Measurements from ENCODE around the gene PDS5B.

The PDS5B gene

DNA sequence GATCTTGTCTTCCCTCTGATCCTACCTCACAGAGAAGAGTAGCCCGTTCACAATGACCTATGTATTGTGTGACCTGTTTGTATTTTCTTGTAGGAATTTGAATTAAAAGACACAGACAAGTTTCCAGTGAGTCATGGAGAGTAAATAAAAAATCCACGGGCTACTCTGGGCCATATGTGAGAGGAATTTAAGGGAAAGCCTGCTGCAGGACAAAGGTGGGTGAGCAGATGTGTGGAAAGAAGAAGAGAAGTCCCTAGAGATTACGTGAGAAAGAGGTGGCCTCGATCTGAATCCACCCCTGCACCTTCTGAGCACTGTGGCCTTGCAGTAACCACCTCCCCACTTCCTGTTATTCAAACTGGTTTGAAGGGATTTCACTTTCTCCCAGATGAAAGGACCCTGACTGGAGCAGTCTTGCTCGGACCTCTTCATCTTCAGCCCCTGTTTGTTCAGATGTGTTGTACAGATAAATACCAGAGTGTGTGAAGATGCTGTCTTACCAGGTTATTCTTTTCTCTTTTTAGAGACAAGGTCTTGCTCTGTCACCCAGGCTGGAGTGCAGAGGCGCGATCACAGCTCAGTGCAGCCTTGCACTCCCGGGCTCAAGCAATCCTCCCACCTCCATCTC, 205.4 kb downstream of the PDS5B start:
- Histone ChIP-seq H3K4me1 (no peaks in the 10 kb centered on the region), H3K27me3 (no peaks in the 10 kb centered on the region)
- intact Hi-C loops (cut with DNase I; ENCODE audit: low total_unique reads), result no loop called here

DNA sequence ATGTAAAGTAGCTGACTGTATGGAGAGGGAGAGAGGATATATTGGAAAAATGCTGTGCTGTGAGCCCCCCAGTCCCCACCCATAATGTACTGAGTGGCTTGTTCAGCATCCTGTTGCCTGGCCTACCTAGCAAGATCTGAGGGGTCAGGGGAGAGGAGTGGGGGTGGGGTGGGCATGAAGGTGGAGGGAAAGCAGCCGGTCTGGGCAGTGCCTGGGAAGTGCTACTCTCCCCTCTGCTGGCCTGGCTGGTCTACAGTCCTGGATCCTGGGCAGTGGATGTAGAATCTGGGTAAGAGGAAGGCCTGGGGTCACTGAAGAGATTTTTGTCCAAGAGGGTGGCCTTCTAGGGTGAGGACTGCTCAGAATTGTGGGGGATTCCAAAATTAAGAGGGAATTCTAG, 210.5 kb downstream of the PDS5B start:
- intact Hi-C loops (cut with DNase I; ENCODE audit: low total_unique reads), result no loop called here

More for the DNA sequence above, 205.4 kb downstream of the PDS5B start:
- TF ChIP-seq, protein P1, sequence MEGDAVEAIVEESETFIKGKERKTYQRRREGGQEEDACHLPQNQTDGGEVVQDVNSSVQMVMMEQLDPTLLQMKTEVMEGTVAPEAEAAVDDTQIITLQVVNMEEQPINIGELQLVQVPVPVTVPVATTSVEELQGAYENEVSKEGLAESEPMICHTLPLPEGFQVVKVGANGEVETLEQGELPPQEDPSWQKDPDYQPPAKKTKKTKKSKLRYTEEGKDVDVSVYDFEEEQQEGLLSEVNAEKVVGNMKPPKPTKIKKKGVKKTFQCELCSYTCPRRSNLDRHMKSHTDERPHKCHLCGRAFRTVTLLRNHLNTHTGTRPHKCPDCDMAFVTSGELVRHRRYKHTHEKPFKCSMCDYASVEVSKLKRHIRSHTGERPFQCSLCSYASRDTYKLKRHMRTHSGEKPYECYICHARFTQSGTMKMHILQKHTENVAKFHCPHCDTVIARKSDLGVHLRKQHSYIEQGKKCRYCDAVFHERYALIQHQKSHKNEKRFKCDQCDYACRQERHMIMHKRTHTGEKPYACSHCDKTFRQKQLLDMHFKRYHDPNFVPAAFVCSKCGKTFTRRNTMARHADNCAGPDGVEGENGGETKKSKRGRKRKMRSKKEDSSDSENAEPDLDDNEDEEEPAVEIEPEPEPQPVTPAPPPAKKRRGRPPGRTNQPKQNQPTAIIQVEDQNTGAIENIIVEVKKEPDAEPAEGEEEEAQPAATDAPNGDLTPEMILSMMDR (IDR thresholded peaks at IDR 0.05), result no peak
- Histone ChIP-seq H3K27ac (no peak overlapping the region), H3K4me3 (no peak overlapping the region), H3K9me3 (no peaks in the 10 kb centered on the region), H3K36me3 (no peaks in the 10 kb centered on the region)
- DNase-seq, result no peak

DNA sequence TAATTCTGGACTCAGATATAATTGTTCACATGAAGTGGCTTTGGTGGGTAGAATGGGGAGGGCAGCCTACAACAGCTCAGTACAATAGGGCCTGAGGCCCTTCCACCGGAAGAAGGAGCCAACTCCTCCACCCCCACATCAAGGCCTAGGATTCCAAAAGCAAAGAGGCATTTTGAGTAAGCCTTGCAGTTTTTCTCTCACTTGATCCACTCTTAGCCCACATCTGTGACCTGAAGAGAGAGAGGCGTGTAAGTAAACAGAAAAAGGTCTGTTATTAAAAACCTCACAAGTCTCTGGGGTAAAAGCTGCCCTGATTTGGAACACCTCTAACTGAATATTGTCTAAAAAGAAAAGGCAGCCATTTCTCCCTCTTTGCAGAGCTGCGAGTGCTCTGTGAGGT, 215.9 kb downstream of the PDS5B start:
- peaks cover 0 to 6% (median under 1%) of the 10 kb centered on the region in 3 donors for H3K9me3 ChIP-seq
- no peak overlapping the region for H3K27ac ChIP-seq
- intact Hi-C loops (cut with DNase I; ENCODE audit: low total_unique reads), result no loop called here
- TF ChIP-seq, protein P1 (IDR thresholded peaks at IDR 0.05), result no peak
- H3K27me3 ChIP-seq, result no peaks in the 10 kb centered on the region
- H3K4me3 ChIP-seq, result no peak overlapping the region
- DNase-seq, result no peak
- H3K36me3 ChIP-seq, result no peaks in the 10 kb centered on the region
- no peaks in the 10 kb centered on the region for H3K4me1 ChIP-seq

More for the DNA sequence above, 210.5 kb downstream of the PDS5B start:
- Histone ChIP-seq H3K9me3 (peaks cover 0 to 6% (median 0%) of the 10 kb centered on the region in 3 donors), H3K4me3 (no peak overlapping the region), H3K36me3 (no peaks in the 10 kb centered on the region), H3K27me3 (no peaks in the 10 kb centered on the region), H3K4me1 (no peaks in the 10 kb centered on the region), H3K27ac (no peak overlapping the region)
- no peak for DNase-seq
- TF ChIP-seq, protein P1 (IDR thresholded peaks at IDR 0.05), result no peak

DNA sequence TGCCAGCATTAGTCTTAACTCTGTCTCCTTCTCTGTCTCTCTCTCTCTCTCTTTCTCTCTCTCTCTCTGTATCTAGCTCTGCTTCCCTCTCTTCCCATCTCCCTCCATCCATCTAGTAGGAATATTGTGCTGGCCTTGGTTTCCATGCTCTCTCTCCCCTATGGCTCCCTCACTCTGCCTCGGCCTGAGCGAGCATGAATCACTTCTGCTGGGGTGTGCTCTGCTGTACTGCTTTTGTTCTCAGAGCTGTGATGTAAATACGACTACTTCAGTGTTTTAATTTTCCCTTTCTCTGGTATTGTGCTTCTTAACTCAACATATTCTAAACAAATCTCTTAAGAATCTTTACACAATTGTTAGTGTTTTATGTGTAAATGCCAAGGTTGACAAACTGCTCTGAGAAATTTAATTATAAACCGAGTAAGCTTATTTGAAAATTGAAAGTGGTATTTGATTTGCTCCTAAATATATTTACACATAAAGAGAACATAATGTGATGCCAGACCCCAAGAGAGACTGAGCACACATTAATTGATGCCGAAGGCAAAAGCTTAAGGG, 218.5 kb downstream of the PDS5B start:
- intact Hi-C loops (cut with DNase I; ENCODE audit: low total_unique reads), result no loop called here
- Histone ChIP-seq H3K36me3 (no peaks in the 10 kb centered on the region), H3K4me1 (no peaks in the 10 kb centered on the region), H3K4me3 (no peak overlapping the region), H3K27me3 (no peaks in the 10 kb centered on the region), H3K27ac (no peak overlapping the region), H3K9me3 (peaks cover 0 to 10% (median under 1%) of the 10 kb centered on the region in 3 donors)
- no peak for DNase-seq
- TF ChIP-seq, protein P1 (IDR thresholded peaks at IDR 0.05), result no peak

DNA sequence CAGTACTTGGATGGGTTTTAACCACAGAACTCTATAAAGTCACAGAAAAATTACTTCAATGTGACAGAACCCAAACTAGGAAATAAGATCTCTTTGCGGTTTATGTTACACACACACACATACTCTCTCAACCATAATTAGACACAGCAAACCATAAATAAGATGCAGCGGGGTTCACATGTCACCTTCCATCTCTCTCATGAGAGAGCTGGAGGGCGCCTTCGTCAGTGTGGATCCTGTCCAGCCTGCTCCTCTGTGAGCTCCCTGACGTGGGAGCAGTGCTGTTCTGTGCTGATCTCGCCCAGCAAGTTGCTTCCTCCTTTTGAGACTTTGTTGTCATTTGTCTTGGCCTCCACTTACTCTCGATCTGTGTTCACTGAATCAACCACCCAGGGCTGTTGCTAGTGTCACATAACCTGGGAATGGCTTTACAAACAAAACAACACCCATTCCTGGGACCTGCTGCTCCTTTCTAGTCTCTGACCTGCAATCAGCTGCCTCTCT, 225.1 kb downstream of the PDS5B start:
- Histone ChIP-seq H3K36me3 (no peaks in the 10 kb centered on the region), H3K27me3 (no peaks in the 10 kb centered on the region), H3K9me3 (peaks cover 0 to 10% (median 0%) of the 10 kb centered on the region in 3 donors), H3K27ac (no peak overlapping the region), H3K4me1 (no peaks in the 10 kb centered on the region), H3K4me3 (no peak overlapping the region)
- DNase-seq, result no peak
- TF ChIP-seq, protein P1 (IDR thresholded peaks at IDR 0.05), result no peak
- intact Hi-C loops (cut with DNase I; ENCODE audit: low total_unique reads), result no loop called here

Measured in tibial artery (tissue), 4 donors.